Measurements from ENCODE around the gene IRF8.

Gene IRF8

DNA sequence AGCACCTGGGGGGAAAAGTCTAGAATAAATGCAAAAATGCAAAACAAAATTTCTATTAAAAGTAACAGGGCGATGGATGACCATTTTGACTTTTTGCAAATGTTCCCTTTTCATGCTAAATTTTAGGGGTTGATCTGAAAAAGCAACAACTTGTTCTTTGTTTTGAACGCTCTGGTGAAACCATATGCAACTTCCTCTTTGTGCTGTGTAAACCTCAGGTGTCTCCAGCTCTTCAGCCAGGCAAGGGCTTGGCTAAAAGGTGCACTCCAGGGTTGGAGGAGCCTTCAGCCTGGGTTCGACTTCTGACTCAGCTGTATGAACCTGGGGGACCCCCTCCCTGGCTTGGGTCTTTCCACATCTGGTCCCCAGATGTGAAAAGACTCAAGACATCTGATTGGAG lies 9.5 kb downstream of the IRF8 start:
- peaks cover 17% of the 10 kb centered on the region for H3K9me3 Mint-ChIP-seq

DNA sequence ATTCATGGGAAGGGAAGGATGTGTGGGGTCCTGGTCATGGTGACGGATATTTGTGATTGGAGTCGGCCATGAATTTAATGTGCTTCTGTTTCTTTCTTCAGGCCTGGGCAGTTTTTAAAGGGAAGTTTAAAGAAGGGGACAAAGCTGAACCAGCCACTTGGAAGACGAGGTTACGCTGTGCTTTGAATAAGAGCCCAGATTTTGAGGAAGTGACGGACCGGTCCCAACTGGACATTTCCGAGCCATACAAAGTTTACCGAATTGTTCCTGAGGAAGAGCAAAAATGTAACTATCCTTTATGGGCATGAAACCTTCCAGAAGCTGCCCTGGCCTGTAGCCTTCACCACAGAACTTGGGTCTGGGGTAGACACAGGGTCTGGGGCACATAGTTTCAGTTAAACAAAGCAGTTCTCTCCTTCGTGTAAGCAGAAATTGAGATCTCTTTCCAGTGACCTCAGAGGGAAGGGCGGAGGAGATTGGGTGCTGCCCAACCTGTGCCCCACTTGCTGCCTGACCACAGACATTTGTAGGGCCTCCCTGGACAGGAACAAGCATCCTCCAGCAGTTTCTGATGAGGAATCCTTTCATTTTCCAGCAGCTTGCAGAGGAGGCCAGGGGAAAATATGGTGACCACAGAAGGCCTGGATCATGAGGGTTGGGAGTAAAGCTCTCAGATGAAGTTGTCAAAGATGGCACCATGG lies 10.1 kb downstream of the IRF8 start:
- Mint-ChIP-seq H3K36me3 (ENCODE audit: low read depth) (no peaks in the 10 kb centered on the region), H3K4me1 (peaks cover 19% of the 10 kb centered on the region), H3K27ac (no peak overlapping the region), H3K4me3 (no peak overlapping the region), H3K9me3 (peaks cover 17% of the 10 kb centered on the region), H3K27me3 (ENCODE audit: low read depth, poor library complexity) (peaks cover 17% of the 10 kb centered on the region)
- TF ChIP-seq CTCF (IDR thresholded peaks at IDR 0.05) = no peak
- DNase-seq = no peak

More for the DNA sequence above, 9.5 kb downstream of the IRF8 start:
- TF ChIP-seq CTCF (IDR thresholded peaks at IDR 0.05) = no peak
- Mint-ChIP-seq H3K27ac (no peak overlapping the region), H3K27me3 (ENCODE audit: low read depth, poor library complexity) (peaks cover 22% of the 10 kb centered on the region), H3K36me3 (ENCODE audit: low read depth) (no peaks in the 10 kb centered on the region), H3K4me1 (peaks cover 15% of the 10 kb centered on the region), H3K4me3 (no peak overlapping the region)
- no peak for DNase-seq

GRCh38 chr16:85909932-85910853 lies 11.2 kb downstream of the IRF8 start:
- DNase-seq = no peak
- H3K9me3 Mint-ChIP-seq = peaks cover 13% of the 10 kb centered on the region
- H3K27me3 Mint-ChIP-seq (ENCODE audit: low read depth, poor library complexity) = peaks cover 7% of the 10 kb centered on the region
- H3K36me3 Mint-ChIP-seq (ENCODE audit: low read depth) = no peaks in the 10 kb centered on the region
- TF ChIP-seq CTCF (IDR thresholded peaks at IDR 0.05) = no peak
- H3K27ac Mint-ChIP-seq = no peak overlapping the region
- no peak overlapping the region for H3K4me3 Mint-ChIP-seq
- peaks cover 24% of the 10 kb centered on the region for H3K4me1 Mint-ChIP-seq

GRCh38 chr16:85910854-85911247 lies 11.9 kb downstream of the IRF8 start:
- Mint-ChIP-seq H3K9me3 (peaks cover 8% of the 10 kb centered on the region), H3K27me3 (ENCODE audit: low read depth, poor library complexity) (peaks cover 7% of the 10 kb centered on the region), H3K4me3 (no peak overlapping the region), H3K36me3 (ENCODE audit: low read depth) (no peaks in the 10 kb centered on the region), H3K4me1 (peaks cover 24% of the 10 kb centered on the region), H3K27ac (no peak overlapping the region)
- no peak for TF ChIP-seq CTCF (IDR thresholded peaks at IDR 0.05)
- DNase-seq = no peak

GRCh38 chr16:85911251-85911930 lies 12.4 kb downstream of the IRF8 start:
- Mint-ChIP-seq H3K27me3 (ENCODE audit: low read depth, poor library complexity) (peaks cover 7% of the 10 kb centered on the region), H3K4me3 (no peak overlapping the region), H3K27ac (no peak overlapping the region), H3K9me3 (peaks cover 3% of the 10 kb centered on the region), H3K36me3 (ENCODE audit: low read depth) (no peaks in the 10 kb centered on the region), H3K4me1 (peaks cover 24% of the 10 kb centered on the region)
- DNase-seq = no peak
- no peak for TF ChIP-seq CTCF (IDR thresholded peaks at IDR 0.05)

Measured in nephron progenitor cell (in vitro differentiated cells).